CD4-positive, alpha-beta T cell treated with Interleukin-4 for 1 hour (primary cell): ENCODE measurements around the gene KCTD12.
"Not testable (repeated sequence)": the region's sequence is repeated elsewhere in the genome, so short reads cannot be mapped to it uniquely, and the experiment has no call there.

Experiments used
- DNase-seq, 2 donors: peaks; one replicate each; pipeline ENCODE4 v3.0.0-alpha.2; 2020 to 2022

The KCTD12 gene

DNA sequence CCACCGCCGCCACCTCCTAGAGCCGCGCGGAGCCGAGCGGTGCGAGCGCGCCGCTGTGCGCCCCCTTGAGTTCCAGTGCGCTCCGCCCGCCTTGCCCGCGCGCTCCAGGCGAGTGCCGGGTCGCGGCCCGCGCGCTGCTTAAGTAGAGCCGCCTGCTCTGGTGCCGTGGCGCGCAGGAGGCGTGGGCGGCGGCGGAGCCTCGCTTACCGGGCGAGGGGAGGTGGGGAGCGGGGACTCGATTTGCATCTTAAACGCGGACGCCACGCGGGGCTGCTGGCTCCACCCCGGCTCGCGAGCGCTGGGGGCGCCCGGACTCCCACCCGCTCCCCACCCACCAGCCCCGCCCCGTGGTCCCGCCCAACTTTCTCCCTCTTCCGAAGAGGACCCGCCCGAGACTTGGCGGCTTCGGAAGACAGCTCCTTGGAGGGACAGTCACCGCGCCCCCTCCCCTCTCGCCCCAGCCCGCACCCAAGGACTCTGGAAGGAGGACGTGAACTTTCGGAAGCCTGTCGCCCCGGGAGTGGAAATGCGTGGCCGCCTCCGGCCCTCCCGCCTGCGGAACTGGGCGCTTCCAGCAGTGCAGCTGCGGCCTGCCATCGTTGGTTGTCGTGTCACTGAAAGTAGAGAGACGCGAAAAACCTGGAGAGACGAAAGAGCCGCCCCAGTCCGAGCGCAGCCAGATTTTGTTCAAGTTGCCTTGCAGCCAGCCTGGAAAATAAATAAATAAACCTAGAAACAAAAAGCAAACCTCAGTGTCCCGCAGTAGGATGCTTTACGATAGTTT lies at the start of gene KCTD12:
KCTD12 (minus strand) TSS at position 114 of the 784 bp plus-strand sequence. CDS start 257 bp downstream, outside the sequence.
- peak; percentile 77 to 85 for DNase-seq

DNA sequence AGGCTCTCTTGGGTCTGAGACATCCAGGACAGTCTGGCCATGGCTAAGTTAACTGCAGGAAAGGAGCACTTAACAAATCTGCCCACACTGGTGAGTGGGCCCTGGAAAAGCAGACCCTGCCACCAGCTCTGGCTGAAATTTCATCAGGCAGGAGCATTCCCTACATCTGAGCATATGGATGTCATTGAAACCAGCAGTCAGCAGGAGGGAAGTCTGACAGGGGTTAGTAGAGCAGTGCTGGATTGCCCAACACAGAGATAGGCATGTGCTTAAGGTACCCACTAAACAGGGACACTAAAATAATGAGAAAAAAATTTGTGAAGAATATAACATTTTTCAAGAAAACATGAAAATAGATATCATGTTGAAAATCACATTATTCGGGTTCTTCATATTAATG lies 48.5 kb upstream of the KCTD12 start:
- DNase-seq, result no peak

DNA sequence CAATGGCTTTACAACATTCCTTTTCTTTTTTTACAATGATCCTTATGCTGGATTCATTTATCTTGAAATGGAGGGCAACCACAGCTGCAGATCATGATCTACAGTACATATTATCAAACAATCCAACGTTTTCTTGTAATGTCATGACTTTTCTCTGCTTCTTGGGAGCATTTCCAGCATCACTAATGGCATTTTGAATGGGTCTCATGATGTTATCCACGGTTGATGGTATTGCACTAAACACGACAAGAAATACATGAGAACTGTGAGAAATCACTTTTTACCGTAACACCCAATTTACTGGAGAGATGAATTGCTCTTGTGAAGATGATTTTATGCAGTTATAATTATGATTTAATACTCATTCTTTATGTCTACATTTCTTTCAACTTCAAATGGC lies 45.9 kb upstream of the KCTD12 start:
- no peak for DNase-seq

DNA sequence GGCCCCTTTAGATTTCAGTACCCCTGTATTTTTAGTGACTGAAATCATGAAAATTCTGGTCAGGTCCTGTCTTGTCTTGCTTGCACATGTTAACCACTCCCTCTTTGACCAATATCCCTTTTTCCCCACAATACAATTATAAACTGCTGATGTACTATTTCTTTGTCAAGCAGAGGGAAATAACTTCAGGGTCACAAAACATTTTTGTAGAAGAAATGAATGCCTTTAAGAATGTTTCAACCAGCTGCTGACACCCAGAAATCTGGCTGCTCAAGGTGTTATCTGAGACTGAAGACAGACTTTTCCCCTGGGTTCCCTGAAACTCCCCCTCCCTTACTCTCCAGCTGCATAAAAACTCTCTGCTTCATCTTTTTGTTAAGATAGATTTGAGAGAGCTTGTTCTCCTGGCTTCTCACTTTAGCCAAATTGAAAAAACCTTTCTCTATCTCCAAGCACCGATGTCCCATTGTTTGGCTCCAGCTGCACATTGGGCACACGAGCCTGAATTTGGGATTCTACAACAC lies 43.7 kb upstream of the KCTD12 start:
- no peak for DNase-seq

DNA sequence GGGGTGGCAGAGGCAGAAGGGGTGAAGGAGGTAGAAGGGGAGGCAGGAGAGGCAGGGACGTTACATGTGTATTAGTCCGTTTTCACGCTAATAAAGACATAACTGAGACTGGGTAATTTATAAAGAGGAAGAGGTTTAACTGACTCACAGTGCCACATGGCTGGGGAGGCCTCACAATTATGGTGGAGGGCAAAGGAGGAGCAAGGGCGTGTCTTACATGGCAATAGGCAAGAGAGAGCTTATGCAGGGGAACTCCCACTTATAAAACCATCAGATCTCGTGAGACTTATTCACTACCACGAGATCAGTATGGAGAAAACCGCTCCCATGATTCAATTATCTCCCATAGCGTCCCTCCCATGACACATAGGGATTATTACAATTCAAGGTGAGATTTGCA lies 43.1 kb upstream of the KCTD12 start:
- DNase-seq, result no peak

DNA sequence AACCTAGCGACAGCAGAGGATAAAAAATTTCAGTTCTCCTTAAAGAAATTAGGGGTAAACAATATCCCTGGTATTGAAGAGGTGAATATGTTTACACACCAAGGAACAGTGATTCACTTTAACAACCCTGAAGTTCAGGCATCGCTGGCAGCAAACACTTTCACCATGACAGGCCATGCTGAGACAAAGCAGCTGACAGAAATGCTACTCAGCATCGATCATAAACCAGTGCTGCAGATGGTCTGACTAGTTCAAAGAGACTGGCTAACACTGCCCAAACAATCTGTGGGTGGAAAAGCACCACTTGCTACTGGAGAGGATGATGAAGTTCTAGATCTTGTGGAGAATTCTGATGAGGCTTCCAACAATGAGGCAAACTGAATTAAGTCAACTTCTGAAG lies 42.3 kb upstream of the KCTD12 start:
- DNase-seq, result no peak

DNA sequence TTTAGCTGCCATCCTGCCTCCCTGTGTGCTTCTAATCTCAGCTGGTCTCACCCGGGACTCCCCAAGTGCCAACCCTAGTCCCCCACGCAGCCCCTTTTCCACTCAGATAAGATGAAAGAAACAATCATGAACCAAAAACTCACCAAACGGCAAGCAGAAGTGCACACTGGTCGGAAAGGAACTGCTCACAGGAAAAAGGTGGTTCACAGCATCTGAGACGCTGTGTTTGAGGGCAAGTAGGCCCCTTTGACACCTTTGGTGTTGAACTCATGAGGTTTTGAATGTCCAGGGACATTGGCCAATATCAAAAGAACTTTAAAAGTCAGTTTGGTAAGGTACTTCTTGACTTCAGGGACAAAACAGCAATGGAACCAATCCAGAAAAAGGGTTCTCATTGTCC lies 41.8 kb upstream of the KCTD12 start:
- no peak for DNase-seq

DNA sequence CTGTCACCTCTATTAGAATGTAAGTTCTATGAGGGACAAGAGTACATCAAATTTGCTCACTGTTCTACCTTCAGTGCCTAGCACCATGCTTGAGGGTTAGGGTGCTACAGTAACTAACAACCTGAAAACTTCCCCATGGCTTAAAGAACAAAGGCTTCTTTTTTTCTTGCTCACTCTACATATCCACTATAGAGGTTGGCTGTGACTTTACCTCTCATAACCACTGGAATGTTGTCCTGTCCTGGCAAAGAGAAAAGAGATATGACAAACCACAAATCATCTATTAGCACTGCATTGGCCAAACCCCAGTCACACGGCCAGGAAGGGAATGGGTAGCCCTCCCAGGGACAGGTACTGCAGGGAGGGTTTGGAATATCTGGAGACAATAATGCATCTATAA lies 38.9 kb upstream of the KCTD12 start:
- DNase-seq, result no peak

DNA sequence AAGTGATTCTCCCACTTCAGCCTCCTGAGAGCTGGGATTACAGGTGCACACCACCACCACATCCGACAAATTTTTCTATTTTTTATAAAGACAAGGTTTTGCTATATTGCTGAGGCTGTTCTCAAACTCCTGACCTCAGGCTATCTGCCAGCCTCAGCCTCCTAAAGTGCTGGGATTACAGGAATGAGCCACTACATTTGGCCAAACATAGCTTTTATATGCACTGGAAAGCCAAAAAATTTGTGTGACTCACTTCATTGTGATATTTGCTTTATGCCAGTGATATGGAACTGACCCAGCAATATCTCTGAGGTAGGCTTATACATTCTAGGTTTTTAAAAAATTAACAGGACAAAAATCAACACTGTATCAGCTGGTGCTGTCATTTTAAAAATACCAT lies 35.3 kb upstream of the KCTD12 start:
- no peak for DNase-seq

DNA sequence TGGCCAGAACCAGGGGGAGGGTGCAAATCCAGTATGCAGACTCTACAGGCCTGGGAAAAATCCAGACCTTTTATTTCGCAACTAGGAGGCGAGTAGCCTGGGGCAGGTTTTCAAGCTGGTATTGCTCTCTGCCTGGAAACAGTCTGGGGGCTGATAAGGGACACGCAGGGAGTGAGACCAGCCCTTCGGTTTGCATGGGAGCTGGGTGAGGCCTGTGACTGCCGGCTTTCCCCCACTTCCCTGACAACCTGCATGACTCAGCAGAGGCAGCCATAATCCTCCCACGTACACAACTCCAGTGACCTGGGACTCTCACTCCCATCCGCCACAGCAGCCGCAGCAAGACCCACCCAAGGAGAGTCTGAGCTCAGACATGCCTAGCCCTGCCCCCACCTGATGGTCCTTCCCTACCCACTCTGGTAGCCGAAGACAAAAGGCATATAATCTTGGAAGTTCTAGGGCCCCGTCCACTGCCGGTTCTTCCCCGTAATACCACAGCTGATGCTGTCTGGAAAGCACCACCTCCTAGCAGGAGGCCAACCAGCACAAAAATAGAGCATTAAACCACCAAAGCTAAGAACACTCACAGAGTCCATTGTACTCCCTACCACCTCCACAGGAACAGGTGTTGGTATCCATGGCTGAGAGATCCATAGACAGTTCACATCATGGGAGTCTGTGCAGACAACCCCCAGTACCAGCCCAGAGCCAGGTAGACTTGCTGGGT lies 31.7 kb upstream of the KCTD12 start:
- not testable (repeated sequence) for DNase-seq

DNA sequence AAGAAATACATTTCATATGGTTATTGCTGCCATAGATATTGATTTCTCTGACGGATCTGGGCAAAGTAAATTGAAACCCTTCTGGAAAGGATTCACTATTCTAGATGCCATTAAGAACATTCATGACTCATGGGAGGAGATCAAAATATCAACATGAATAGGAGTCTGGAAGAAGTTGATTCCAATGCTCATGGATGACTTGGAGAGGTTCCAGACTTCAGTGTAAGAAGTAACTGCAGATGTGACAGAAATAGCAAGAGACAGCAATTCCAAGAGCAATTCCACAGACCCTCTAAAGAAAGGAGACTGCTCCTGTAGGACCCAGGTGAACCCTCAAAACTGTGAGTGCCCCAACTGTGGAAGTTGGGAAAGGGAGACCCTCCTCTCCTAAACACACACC lies 30.9 kb upstream of the KCTD12 start:
- DNase-seq, result no peak

DNA sequence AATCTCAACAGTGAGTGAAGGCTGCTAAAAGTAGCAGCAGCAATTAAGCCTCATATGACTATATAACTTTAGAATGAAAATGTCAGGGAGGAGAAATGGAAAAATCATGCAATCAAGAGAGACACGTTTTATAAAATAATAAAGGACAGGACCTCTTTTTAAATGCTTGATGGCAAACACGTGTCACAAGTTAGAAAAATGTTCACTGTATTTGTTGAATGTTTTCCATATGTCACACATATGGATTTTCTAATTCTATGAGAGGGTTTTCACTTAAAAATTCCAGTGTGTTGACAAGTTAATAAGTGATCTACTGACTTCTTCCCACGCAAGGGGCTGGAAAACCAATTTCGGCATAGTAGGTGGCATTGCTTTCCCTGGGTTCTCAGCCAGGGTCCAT lies 27.7 kb upstream of the KCTD12 start:
- DNase-seq, result no peak

DNA sequence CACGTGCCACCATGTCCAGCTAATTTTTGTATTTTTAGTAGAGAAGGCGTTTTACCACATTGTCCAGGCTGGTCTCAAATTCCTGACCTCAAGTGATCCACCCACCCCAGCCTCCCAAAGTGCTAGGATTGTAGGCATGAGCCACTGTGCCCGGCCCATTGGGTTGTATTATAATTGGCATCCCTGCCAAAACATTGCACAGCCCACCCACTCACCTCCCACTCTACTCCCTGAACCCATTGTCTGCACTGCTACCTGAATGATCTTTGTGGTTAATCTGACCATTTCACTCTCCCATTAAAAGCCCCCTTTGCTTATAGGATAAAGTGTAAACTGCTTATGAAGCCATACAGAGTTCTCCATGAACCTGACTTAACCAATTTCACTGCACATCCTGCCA lies 26.3 kb upstream of the KCTD12 start:
- DNase-seq, result no peak

DNA sequence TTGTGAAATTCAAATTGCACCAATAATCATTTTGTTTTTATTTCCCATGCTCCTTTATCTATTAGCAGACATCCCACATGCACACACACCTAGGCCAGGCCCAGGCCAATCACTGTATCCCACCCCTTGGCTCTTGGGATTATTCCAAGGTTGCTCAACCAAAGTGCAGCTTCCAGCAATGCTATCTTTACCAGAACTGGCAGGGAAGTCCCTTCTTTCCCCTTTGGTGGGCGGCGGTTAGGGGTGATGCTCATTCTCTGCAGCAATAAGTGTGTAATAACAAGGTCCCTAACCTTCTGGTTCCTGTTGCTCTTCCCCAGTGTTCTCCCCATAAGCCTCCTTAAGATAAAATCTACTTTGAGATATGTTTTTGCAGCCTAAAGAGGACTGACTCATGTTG lies 18.3 kb upstream of the KCTD12 start:
- no peak for DNase-seq

DNA sequence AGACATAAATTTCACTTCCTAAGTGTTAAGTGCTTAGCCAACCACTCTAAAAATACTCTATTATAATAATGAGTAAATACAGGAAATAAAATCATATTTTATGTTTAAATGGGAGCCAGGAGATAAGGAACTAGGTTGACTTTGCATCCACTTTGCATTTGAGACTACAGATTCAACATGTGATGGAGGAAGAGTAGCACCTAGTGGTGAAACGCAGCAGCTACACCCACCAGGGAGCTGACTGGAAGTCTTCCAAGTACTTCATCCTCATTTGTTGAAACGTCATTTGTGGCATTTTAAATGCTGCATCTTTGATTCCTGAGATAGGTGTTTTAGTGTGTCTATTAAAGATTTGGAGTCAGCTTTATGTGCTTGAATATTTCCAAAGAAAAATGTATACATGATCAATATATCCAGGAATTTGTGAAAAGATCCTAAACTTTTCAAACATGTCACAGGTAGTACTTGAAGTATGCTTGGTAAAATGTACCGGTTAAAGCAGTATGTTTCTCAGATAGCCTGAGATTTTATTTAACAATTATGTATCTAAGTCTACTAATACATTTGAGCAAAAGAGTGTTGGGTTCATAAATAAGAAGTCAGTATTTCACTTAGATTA lies 17.4 kb upstream of the KCTD12 start:
- DNase-seq, result peak; percentile 76 to 79

DNA sequence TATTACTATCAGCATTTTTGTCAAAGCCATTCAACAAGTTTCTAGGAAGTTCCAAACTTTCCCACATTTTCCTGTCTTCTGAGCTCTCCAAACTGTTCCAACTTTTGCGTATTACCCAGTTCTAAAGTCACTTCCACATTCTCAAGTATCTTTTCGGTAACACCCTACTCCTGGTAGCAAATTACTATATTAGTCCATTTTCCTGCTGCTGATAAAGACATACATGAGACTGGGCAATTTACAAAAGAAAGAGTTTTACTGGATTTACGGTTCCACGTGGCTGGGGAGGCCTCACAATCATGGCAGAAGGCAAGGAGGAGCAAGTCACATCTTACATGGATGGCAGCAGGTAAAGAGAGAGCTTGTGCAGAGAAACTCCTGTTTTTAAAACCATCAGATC lies 12.9 kb upstream of the KCTD12 start:
- not testable (repeated sequence) for DNase-seq

DNA sequence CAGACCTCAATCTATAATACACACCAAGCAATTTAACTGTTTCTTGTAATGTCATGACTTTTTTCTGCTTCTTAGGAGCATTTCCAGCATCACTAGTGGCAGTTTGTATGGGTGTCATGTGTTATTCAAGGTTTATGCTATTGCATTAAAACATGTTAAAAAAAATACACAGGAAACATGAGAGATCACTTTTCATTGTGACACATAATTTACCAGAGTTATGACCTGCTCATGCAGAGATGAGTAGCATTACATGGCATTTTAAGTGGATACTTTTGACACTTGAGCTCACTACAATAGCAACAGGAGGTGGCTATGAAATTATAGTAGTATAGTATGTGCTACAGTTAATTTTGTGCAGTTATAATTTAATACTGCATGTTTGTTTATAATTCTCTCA lies 11.0 kb upstream of the KCTD12 start:
- not testable (repeated sequence) for DNase-seq

DNA sequence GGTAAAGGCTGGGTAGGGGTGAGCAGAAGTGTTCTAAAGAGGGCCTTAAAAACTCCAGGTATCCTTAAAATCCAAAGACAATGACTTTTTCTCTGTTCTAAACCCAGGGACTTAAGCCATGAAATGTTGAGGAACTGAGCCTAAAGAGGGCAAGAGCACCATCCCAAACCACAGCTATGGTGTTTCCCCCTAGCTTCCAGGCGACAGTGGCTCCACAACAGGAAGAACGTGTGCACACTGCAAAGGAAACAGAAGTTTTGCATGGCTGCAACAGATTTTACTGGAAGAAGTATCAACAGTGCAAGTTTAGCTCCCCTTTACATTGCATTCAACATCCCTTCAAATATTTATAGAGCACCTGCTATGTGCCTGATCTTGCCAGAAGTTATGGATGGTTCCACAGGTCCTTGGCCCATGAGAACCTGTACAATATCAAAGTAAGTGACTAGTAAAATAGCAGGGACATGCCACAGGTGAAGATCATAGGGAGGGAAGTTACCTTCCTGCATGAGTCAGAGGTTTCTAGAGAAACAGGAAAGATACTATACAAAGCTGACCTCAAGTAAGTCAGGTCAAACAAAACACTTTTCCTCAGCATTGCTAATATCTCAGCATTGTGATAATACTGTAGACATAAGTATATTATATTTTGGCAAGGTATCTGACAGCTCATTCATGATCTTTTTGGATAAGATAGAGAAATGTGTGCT lies 8.4 kb upstream of the KCTD12 start:
- DNase-seq, result peak in 1 of 2 donors; percentile 29

DNA sequence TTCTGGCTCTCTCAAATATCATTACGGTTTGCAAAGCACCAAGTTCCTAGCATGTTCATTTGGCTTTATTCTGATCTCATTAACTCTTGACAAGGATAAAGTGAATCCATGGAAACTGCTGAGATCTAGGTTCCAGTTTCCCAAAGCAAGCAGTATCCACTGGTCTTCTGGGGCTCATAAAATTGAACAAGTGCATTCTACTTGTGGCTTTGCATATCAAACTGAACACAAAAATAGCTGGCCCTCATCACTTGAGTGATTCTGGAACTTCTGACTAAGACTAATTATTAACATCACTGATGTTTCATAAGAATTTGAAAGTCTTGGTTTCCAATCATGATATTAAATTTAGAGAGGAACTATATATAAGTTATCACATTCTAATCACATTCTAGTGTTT lies 6.3 kb upstream of the KCTD12 start:
- DNase-seq, result no peak

DNA sequence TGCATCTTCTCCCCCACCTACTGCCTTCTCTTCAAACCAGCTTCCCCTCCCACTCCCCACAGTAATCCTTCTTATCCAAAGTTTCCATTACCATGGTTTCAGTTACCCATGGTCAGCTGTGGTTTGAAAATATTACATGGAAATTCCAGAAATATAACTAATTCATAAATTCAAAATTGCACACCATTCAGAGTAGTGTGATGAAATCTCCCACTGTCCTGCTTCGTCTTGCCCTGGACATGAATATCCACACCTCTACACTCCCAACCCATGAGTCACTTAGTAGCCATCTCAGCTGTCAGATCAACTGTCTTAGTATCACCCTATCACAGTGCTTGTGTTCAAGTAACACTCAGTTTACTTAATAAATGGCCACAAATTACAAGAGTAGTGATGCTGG lies 3.8 kb upstream of the KCTD12 start:
- DNase-seq, result no peak

DNA sequence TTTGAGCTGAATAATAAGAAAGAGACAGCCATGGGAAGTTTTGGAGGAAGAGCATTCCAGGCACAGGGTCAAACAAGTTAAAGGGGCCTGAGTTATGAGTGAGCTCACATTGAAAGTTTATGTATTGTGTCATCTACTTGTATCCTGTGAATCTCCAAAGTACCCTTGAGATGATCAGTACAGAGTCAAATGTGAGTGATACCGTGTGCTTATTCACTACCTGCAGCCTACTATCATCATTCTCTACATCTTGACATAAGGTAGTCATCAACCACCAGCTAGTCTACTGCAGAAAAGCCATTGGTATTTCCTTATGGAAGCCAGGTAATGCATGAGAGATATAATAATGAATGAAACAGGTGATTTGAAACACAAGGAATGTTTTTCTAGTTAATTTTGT lies 3.0 kb upstream of the KCTD12 start:
- no peak for DNase-seq

DNA sequence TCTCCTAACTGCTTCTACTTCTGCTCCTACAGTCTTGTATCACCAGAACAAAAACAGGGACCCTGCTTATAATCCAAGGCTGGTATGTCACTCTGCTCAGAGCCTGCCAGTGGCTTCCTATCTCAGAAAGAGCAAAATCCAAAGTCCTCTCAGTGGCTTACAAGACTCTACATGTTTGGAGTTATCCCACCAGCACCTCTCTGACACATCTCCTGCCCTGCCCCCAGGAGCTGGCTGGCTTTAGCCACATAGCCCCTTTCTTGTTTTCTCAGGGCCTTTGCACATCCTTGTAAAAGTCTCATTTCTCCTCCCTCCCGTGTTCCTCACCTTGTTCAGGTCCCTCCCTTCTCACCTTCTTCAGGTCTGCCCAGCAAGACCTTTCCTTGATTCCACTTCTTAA lies 2.2 kb upstream of the KCTD12 start:
- DNase-seq, result no peak

DNA sequence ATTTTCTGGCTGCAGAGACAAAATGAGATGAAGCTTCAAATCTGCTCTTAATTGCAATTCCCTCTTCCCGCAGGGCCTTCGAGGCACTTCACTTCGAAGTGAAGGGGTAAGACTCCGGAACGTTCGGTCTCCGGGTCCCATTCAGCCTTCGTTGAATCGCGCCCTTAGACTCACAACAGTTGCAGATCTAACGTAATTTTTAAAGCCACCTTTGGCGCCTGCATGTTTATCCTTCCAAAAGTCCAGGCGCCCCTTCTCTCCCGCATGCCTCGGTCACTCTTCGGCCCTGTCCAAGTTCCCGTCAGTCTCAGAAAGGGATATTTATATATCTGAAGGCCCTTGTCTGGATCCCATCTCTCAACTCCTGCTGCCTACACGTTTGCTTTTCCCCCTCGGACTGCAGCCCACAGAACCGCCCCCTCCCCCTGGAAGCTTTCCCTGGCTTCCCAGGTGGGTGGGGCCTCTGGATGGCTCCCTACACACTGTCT lies 915 bp upstream of the KCTD12 start:
- no peak for DNase-seq
